GM21528 (cell line): ENCODE data around the gene CEP57L1.
"Not testable (repeated sequence)": the region's sequence is repeated elsewhere in the genome, so short reads cannot be mapped to it uniquely, and the experiment has no call there.

Experiments used
- ATAC-seq: cut with Tn5 transposase; IDR thresholded peaks from one replicate; pipeline ENCODE4 v1.9.1; 2021; ENCODE audit warnings: mild to moderate bottlenecking, moderate library complexity; ENCODE audit not compliant: unreplicated experiment, low FRiP score

Gene CEP57L1

DNA sequence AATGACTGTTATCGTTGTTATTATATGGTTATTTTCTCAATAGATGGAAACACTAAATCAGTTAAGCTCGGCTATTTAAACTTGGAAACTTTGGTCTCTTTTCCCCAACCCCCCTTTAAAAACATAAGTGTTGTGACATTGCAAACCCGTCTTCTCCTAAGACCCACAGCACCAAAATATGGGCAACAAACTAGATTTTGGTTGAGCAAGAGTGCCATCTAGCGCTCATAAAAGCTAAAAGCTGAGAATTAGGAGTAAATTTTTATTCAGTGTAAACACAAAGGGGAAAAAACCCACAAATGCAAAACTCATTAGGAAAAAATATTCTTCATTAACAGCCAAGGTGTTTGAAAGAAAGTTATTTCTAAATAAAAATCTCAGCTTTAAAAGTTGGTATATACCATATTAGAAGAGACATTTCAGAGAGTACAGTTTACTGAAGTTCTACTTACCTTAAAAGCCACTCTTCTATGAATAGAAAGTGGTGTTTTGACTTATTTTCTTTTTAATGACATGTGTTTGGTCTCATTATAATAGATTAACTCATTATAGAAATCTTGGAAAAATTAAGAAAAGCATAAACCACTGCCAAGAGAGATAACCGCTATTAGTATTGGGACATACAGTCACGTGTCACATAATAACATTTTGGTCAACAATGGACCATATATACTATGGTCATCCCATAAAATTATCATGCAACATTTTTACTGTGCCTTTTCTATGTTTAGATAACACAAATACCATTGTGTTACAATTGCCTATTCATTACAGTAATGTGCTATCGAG lies 21.8 kb upstream of the CEP57L1 start:
- ATAC-seq: no peak

DNA sequence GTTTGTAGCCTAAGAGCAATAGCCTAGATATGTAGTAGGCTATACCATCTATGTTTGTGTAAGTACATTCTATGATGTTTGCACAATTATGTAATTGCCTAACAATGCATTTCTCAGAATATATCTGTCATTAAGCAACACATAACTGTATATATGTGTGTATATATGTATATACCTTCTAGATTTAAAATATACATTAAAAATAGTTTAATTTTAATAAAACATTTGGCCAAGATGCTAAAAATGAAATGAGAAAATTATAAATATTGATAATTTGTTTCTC lies 21.2 kb upstream of the CEP57L1 start:
- no peak for ATAC-seq

DNA sequence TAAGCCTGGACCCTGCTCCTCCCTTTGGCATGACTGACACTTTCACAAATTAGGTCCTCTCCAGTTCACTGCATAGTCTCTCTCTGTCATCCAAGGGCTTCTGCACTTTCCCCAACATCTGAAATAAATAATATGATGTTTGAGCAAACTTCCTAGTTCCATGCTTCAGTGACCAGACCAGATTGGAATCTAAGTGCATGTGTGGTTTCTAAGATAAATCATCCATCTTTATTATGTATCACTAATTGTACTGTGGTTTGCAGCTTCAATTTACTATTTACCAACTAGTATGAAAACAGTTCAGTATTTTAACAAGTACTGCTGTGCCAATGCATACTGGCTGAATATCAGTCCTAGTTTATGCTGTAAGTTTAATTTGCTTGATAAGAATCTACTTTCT lies 19.4 kb upstream of the CEP57L1 start:
- ATAC-seq: no peak

DNA sequence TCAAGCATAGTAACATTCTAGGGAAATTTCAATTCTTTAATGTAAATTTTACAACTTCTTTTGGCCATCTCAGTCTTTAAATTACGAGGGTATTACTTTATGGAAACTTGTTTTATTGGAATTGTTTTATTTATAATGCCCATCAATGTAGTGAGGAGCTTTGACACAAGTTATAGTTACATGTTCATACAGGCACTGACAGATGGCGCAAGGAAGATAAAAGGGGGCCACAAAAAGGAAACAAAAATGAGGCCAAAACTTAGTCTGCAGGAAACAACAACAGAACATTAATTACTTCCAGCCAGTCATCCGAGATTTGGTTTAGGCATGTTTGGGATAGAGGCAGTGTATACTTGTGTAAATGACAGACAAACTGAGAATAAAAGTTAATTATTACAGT lies 18.9 kb upstream of the CEP57L1 start:
- no peak for ATAC-seq

DNA sequence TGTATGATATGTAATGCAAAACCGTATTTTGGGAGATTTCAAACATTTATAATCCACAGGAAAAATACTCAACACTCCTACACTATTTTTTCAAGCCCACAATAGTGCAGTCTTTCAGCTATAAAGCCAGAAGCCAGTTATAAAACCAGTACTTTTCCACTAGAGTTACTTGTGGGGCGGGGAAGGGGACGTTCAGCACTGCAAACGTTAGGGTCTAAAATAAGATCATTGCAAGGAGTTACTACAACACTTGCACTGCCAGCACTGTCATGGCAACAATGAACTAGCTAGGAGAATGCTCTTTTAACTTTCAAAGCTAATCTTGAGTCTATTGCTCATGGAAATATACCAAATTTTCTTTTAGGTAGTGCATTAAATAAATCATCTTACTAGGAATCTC lies 15.3 kb upstream of the CEP57L1 start:
- no peak for ATAC-seq

DNA sequence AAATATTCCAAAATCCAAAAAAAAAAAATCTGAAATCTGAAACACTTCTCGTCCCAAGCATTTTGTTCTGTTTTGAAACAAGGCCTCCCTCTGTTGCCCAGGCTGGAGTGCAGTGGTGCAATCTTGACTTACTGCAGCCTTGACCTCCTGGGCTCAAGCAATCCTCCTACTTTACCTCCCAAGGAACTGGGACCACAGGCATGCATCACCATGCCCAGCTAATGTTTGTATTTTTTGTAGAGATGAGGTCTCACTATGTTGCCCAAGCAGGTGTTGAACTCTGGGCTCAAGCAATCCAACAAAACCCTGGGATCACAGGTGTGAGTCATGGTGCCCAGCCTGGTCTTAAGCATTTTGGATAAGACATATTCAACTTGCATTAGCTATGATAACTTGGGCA lies 14.3 kb upstream of the CEP57L1 start:
- no peak for ATAC-seq

DNA sequence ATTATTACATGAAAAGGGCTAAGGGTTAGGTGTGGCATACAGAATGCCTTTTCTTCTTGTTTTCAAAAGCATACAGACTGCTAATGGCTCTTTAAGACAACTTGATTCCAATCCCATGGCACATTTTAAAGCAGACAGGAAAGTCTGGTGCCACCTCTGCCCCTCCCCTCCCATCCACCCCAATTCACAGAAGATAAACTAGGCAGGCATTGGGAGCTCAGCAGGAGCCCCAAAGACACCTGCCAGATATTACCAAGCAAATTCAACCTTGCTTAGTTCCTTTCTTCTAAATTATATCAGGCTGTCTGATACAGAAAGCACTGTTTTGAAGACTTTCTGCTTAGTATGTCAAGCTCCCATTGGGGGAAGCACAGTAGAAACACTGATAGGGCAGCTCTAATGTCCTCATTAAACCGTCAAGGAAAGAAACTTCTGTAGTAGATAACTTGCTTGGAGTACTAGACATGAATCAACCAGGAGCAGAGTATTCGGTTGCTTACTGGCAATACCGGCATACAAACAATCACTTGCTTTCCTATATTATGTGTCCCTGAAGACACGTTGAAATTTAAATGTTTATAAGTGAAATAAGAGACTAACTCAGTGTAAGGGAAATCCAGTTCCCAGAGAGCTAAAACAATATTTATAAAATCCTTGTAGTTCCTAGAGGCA lies 13.7 kb upstream of the CEP57L1 start:
- no peak for ATAC-seq

DNA sequence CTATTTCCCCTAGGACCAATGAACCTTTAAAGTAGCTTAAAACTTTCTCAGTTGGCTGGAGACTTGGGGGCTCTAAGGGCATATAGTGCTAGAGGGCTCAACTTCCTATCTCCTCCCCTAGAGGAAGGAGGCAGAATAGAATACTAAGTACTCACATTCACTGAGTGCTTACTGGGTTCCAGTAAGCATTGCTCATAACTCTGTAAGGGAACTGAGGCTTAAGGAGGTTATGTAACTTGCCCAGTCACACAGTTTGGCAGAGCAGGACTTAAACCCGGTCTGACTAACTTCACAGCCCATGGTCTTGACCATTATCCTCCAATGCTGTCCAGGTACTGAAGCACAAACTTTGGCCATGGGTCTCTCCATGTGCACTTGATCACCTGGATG lies 13.1 kb upstream of the CEP57L1 start:
- ATAC-seq: no peak

DNA sequence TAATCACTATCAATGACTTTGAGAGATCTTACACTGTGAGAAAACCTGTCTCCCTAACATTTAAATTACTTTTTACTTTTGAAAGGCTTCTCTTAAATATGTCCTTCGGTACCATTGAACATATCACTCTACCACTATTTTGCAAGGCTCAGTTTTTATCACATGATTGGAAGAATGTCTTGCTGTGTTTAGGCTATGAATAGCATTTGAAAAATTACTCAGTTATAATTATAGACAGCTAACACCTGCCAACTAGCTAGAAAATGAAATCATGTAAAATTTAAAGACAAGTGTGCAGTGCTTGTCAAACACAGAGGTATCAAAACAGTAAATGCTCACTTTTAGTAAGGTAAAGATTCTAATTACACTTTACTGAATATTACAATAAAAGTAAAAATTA lies 11.7 kb upstream of the CEP57L1 start:
- no peak for ATAC-seq

DNA sequence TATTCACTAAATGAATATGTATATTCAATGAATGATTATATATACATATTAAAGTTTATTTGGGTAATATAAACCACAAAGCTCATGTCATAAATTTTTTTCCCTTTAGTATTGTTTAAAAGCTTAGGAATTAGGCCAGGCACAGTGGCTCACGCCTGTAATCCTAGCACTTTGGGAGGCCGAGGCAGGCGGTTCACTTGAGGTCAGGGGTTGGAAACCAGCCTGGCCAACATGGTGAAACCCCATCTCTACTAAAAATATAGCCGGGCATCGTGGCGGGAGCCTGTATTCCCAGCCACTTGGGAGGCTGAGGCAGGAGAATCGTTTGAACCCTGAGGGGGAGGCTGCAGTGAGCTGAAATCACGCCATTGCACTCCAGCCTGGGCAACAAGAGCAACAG lies 11.2 kb upstream of the CEP57L1 start:
- ATAC-seq: not testable (repeated sequence)

DNA sequence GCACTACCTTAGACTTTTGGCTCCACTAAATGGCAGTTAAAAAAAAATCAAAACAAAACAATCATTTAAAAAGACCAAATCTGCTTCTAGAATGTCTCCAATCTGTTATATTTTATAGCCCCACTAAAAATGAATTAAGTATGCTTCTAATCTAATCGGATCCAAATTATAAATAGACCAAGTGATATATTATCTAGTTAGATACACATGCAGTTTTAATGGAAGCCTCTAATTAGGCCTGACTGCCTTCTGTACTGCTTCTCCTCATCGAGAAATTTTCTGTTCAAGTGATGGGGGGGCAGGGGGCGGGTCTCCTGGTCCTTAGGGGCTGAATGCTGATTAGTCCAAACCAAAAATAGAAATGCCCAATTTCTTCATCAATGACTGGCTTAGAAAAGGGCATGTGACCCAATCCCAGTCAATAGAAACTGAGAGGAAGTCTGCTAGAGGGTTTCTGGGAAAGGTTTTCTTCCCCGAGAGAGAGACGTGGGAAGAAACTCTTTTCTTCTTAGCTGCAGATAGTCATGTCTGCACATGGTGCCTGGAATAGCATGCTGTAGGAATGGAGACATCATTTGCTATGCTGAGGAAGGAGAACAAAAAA lies 7.5 kb upstream of the CEP57L1 start:
- no peak for ATAC-seq

DNA sequence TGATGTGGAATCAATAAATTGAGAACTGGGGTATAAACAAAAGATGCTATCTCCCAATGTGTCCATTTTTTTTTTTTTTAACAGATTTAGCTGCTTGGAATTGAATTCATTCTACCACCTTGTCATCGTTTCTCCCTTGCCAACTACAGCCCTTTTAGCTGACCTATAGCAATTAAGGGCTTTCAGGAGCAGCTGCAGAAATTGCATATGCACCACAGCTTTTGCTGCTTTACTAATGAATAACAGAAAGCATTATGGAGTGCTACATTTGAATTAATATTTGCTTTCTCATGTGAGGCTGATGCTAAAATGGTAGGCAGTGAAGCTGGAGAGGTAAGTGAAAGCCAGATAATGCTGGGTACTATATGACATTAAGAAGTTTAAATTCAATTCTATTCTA lies 6.3 kb upstream of the CEP57L1 start:
- ATAC-seq: no peak

DNA sequence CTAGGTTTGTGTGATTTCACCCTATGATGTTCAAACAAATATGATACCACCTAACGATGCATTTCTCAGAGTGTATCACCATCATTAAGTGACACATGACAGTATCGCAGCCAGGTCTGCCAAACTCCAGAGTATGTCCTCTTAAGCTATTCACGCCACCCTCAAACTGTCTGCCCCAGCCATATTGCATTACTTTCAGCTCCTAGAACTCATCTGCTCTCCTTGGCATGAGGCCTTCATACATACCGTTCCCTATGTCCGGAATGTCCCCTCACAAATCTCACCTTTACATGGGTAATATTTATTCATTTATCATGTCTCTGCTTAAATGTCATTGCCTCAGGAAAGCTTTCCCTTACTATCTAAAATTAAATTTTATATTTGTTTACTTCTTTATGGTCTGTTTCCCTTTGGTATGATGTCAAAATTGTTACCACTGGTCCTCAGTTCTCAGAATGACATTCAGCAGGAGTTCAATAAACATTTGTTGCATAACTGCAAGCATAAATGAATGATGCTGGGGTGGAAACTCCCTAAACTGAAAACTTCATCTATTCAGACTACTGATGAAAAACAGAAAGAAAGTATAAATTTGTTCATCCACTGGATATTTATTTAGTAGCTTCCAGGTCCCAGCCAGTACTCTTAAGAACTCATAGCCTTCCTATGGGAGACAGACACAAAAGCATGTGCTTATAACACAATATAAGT lies 3.8 kb upstream of the CEP57L1 start:
- no peak for ATAC-seq

DNA sequence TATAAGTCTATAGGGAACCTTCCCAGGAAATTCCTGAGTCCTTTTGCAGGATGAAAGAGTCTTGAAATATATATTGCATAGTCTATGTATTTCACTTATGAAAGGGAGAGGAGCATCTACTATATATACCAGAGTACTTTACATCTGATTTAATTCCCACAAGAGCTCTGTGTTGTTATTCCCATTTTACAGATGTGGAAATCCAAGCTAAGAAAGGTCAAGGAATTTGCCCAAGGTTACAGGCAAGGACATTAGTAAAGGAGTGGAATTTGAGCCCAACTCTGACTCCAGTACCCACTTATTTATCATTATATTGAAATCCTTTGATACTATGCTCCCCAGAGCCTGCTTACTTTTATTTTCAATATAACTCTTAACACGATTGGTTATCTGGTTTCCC lies 3.2 kb upstream of the CEP57L1 start:
- ATAC-seq: no peak

DNA sequence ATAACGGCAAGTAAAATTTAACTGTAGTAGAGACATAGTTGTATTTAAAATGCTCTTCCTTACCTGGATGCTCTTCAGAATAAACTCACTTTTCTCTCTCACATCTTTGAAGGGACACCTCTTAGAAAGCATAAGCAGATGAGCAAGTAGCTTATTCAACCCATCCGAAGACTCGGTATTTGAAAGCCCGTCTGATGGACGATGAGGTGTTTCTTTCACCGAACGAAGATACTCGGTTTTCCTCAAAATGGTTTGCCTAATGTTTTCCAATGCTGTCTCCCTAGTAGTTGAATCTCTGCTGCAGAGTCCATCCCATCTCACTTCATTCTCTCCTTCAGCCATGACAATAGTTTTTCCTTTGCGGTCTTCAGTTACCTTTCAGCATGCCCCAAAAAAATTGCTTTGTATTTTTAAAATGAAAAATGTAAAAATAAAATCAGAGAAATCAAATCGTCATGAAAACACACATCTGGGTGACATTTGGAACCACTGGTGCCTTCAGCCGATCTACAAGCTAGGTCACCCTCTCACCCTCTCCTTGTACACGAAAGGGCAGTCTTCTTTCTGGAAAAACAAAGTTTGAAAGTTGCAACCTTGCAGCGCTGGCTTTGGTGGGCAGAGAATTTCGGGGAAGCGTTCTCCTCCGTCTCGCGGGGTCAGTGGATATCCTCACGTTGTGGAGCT lies 1.4 kb upstream of the CEP57L1 start:
- no peak for ATAC-seq

DNA sequence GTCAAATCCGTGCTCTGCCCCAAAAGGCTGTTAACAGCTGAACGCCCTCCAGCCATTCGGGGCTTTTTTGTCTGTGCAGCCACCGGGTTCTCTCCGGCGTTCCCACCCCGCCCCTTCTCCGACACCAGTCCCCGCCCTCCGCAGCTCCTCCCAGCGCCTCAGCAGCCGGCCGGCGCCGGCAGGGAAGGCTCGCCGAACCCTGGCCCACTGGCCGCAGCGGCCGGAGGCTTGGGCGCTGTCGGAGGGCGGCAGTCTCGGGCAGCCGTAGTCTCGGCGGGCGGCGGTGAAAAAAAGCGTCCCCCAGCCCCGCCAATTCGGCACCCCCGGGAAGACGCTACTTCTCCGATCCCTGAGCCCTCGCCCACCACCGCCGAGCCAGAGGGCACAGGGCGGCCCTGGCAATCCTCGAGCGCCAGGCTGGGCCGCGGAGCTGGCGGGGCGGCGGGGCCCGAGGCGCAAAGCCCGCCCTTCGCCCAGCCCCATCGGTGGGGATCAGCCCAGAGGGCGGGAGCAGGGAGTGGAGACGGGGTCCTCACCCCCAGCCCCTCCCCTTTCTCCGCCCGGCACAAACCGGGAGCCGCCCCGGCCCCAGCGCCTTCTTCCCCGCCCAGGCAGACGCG lies 781 bp upstream of the CEP57L1 start, which contains the start of gene SESN1:
SESN1 (minus strand) TSS at position 431 of the 620 bp plus-strand sequence. CDS start 773 bp downstream, outside the sequence.
- peak; percentile 71 for ATAC-seq

DNA sequence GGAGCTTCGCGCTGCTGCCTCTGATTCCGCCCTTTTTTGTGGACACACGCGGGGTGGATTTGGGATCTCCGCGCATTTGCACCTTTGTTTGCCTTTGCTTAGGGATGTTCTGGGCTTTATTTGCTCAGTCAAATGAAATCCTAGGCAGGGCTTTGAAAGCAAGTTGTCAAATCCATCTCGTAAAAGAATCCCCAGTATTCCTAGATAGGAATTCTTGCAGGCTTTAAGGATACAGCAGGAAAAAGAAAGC lies 453 bp downstream of the CEP57L1 start:
- ATAC-seq: no peak

DNA sequence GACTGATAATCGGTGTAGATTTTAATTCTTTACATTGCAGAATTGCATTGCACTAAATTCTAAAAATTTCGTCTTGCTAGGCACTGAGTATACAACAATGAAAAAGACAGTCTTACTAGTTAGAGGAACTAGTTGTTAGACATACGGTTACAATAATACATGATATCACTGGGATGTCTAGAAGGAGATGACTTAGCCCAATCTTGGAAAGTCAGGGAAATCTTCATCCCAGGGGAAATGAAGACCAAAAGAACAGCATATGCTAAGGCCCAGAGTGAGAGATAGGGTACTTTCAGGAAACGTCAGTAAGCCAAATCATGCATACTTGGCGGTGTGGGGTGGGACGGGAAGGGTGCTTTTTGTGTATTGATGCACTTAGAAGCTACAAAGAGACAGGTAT lies 901 bp downstream of the CEP57L1 start:
- ATAC-seq: no peak

DNA sequence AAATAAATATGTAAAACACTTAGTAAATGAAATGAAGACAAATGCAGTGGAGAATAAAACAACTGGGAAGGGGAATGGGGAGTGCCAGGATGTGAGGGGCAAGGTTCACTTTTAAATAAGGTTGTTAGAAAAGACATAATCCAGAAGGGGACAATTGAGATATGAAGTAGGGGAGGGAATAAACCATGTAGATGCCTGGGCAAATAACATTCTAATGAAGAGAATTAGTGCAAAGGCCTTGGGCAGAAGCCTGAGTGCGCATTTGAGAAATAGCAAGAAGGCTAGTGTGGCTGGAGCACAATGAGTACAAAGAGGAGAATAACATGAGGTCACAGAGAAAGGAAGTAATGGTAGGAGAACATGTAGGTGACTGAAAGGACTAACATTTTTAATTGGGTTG lies 2.4 kb downstream of the CEP57L1 start:
- ATAC-seq: no peak

DNA sequence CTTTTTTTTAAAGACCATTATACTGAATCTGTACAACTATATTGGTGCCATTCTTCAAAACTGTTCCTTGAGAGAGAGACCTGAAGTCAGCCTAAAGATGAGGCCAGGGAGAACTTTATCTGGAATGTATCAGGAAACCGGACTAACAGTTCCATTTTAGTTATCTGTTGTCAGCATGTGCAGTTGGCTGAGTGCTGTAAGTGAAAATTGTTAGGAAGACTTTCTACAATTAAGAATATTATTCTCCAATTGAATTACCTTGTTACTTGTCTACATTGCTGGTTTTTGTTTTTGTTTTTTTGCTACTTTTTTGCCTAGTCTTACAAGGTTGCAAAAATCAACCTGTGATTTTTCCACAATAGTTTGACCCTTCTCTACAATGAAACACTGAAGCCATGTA lies 7.5 kb downstream of the CEP57L1 start:
- ATAC-seq: no peak

DNA sequence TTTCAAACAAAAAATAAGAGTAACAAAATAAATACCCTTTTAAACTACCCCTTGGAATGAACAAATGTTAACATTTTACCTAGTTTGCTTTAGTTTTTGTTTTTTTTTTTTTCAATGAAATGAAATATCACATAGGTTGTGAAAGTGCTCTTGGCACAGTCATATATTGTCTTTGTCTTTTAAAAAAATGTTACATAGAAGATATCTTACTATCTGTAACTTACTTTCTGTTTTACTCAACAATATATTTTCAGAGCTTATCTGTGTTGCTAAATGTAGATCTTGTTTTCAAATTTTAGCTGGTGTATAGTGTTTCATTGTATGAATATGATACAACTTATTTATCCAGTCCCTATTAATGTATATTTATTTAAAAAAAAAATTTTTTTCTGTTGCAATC lies 8.6 kb downstream of the CEP57L1 start:
- ATAC-seq: no peak
